DMS114 treated with DMSO at 0.1 percent for 48 hours (cell line): ENCODE data around the gene C2orf49.

Source experiments
- DNase-seq: peaks from one replicate; lab custom pipeline; 2025; ENCODE audit not compliant: unreplicated experiment; lab: John Stamatoyannopoulos, UW

The C2orf49 gene

DNA sequence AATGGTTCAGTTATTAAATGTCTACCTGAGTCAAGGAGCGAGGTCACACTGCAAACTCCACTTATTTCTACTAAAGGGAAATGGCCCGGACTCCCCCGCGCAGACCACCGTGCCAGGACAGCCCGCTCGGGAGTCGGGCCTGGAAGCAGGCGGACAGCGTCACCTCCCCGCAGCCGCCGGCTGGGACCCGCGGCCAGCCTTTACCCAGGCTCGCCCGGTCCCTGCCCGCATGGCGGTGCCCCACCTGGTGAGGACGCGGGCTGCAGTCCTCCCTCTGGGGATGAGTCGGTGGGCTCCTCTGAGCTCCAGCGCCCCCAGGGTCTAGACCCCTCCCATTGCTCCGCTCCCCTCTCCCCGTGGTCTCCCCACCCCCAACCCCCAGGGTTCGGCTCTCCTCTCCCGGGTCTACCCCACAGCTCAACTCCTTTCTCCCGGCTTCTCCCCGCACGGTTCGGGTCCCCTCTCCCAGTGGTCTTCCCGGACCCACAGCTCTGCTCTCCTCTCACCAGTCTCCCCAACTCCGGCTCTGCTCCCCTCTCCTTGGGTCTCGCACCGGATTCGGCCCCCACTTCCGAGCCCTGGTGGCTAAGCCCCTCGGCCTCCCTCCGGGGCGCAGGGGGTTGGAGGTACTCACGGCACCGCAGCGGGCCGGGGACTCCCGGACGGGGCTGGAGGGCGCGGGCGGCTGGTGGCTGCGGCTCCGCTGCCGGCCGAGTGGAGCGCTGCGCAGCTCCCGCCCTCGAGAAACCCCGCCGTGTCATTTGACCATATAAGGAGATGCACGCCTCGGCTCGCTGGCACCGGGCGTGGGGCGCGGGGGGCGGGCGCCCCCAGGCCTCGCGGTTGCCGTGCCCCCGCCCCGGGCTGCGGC, 61.2 kb downstream of the C2orf49 start, which contains the start of gene FHL2:
Gene FHL2, minus strand, starts transcription at position 716 of the 871 bp plus-strand sequence. CDS start 12,535 bp downstream, outside the sequence.
- peak; percentile 23 for DNase-seq
